ENCODE data around the gene CCSER1.

CCSER1 gene

DNA sequence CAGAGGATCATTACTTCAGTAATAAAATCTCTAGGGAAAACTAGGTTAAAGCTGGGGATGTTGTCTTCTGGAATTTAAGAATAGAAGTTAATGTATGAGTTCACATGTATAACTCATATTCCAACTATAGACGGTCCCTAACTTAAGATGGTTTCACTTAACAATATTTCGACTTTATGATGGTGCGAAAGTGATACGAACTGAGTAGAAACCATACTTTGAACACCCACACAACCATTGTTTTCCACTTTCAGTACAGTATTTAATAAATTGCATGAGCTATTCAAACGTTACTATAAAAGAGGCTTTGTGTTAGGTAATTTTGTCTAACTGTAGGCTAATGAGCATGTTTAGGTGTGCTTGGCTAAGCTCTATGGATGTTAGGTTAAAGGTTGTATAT lies 38.7 kb downstream of the CCSER1 start:
- Histone ChIP-seq H3K4me2 (ENCODE audit: low read length) (no peak overlapping the region), H3F3A (ENCODE audit: control insufficient read depth, insufficient read depth) (no peaks in the 10 kb centered on the region), H3K27ac (ENCODE audit: low read depth, low read length) (no peak overlapping the region), H3K4me3 (ENCODE audit: low read length) (no peak overlapping the region), H3K4me1 (ENCODE audit: control insufficient read depth, low read length) (no peaks in the 10 kb centered on the region), H3K79me2 (ENCODE audit: control insufficient read depth, low read length) (no peaks in the 10 kb centered on the region), H3K9me2 (replicated peaks; ENCODE audit: control insufficient read depth, low read length) (no peaks in the 10 kb centered on the region), H3K27me3 (ENCODE audit: control insufficient read depth, low read length) (no peaks in the 10 kb centered on the region), H3K9me3 (ENCODE audit: control insufficient read depth, insufficient read depth, low read length) (no peaks in the 10 kb centered on the region), H4K20me1 (ENCODE audit: control insufficient read depth, insufficient read depth, low read depth, low read length) (no peaks in the 10 kb centered on the region), H3K36me3 (ENCODE audit: control insufficient read depth, low read length) (no peaks in the 10 kb centered on the region)
- TF ChIP-seq CTCF (IDR thresholded peaks at IDR 0.05; ENCODE audit: low read depth, low read length, poor library complexity, severe bottlenecking) (no peak), EZH2phosphoT487 (IDR thresholded peaks at IDR 0.05; ENCODE audit: borderline replicate concordance, low read length) (no peak)

- TF ChIP-seq EZH2phosphoT487 (IDR thresholded peaks at IDR 0.05; ENCODE audit: borderline replicate concordance, low read length) (no peak), CTCF (IDR thresholded peaks at IDR 0.05; ENCODE audit: low read depth, low read length, poor library complexity, severe bottlenecking) (no peak)
- no peaks in the 10 kb centered on the region for H3K79me2 ChIP-seq (ENCODE audit: control insufficient read depth, low read length)
- H3K4me3 ChIP-seq (ENCODE audit: low read length): no peak overlapping the region
- no peaks in the 10 kb centered on the region for H3F3A ChIP-seq (ENCODE audit: control insufficient read depth, insufficient read depth)
- H3K9me2 ChIP-seq (replicated peaks; ENCODE audit: control insufficient read depth, low read length): no peaks in the 10 kb centered on the region
- H3K4me2 ChIP-seq (ENCODE audit: low read length): no peak overlapping the region
- H3K9me3 ChIP-seq (ENCODE audit: control insufficient read depth, insufficient read depth, low read length): no peaks in the 10 kb centered on the region
- no peak overlapping the region for H3K27ac ChIP-seq (ENCODE audit: low read depth, low read length)
- no peaks in the 10 kb centered on the region for H4K20me1 ChIP-seq (ENCODE audit: control insufficient read depth, insufficient read depth, low read depth, low read length)
- H3K4me1 ChIP-seq (ENCODE audit: control insufficient read depth, low read length): no peaks in the 10 kb centered on the region
- H3K36me3 ChIP-seq (ENCODE audit: control insufficient read depth, low read length): no peaks in the 10 kb centered on the region
- H3K27me3 ChIP-seq (ENCODE audit: control insufficient read depth, low read length): no peaks in the 10 kb centered on the region
Observed at GRCh38 chr4:90171491-90171890, 44.3 kb downstream of the CCSER1 start.

DNA sequence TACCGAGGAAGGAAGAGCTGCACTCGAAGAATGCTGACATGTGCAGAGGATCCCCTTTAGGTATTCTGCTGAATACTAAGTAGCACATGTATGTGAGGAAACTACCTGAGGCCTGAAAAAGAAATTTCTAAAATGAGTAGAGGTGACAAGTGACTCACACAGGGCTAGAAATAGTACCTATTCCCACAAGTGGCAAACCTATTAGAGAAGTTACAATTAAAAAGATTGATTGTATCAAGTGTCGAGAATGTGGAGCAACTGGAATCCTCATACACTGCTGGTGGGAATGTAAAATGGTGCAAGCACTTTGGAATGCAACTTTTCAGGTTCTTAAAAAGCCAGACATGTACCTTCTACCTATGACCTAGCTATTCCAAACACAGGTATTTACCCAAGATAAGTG lies 47.4 kb downstream of the CCSER1 start:
- no peaks in the 10 kb centered on the region for H4K20me1 ChIP-seq (ENCODE audit: control insufficient read depth, insufficient read depth, low read depth, low read length)
- TF ChIP-seq EZH2phosphoT487 (IDR thresholded peaks at IDR 0.05; ENCODE audit: borderline replicate concordance, low read length): no peak
- no peak for TF ChIP-seq CTCF (IDR thresholded peaks at IDR 0.05; ENCODE audit: low read depth, low read length, poor library complexity, severe bottlenecking)
- no peak overlapping the region for H3K4me2 ChIP-seq (ENCODE audit: low read length)
- H3K9me3 ChIP-seq (ENCODE audit: control insufficient read depth, insufficient read depth, low read length): no peaks in the 10 kb centered on the region
- H3K27ac ChIP-seq (ENCODE audit: low read depth, low read length): no peak overlapping the region
- no peaks in the 10 kb centered on the region for H3K9me2 ChIP-seq (replicated peaks; ENCODE audit: control insufficient read depth, low read length)
- H3K4me1 ChIP-seq (ENCODE audit: control insufficient read depth, low read length): no peaks in the 10 kb centered on the region
- H3K36me3 ChIP-seq (ENCODE audit: control insufficient read depth, low read length): no peaks in the 10 kb centered on the region
- no peak overlapping the region for H3K4me3 ChIP-seq (ENCODE audit: low read length)
- H3K79me2 ChIP-seq (ENCODE audit: control insufficient read depth, low read length): no peaks in the 10 kb centered on the region
- no peaks in the 10 kb centered on the region for H3K27me3 ChIP-seq (ENCODE audit: control insufficient read depth, low read length)
- H3F3A ChIP-seq (ENCODE audit: control insufficient read depth, insufficient read depth): no peaks in the 10 kb centered on the region

GRCh38 chr4:90181644-90182043 lies 54.5 kb downstream of the CCSER1 start:
- Histone ChIP-seq H3K36me3 (ENCODE audit: control insufficient read depth, low read length) (no peaks in the 10 kb centered on the region), H3K27ac (ENCODE audit: low read depth, low read length) (no peak overlapping the region), H3K27me3 (ENCODE audit: control insufficient read depth, low read length) (no peaks in the 10 kb centered on the region), H3K4me3 (ENCODE audit: low read length) (no peak overlapping the region), H3K4me2 (ENCODE audit: low read length) (no peak overlapping the region), H3K9me3 (ENCODE audit: control insufficient read depth, insufficient read depth, low read length) (no peaks in the 10 kb centered on the region), H3K4me1 (ENCODE audit: control insufficient read depth, low read length) (no peaks in the 10 kb centered on the region), H3K9me2 (replicated peaks; ENCODE audit: control insufficient read depth, low read length) (no peaks in the 10 kb centered on the region), H4K20me1 (ENCODE audit: control insufficient read depth, insufficient read depth, low read depth, low read length) (no peaks in the 10 kb centered on the region), H3K79me2 (ENCODE audit: control insufficient read depth, low read length) (no peaks in the 10 kb centered on the region), H3F3A (ENCODE audit: control insufficient read depth, insufficient read depth) (no peaks in the 10 kb centered on the region)
- TF ChIP-seq CTCF (IDR thresholded peaks at IDR 0.05; ENCODE audit: low read depth, low read length, poor library complexity, severe bottlenecking): no peak
- TF ChIP-seq EZH2phosphoT487 (IDR thresholded peaks at IDR 0.05; ENCODE audit: borderline replicate concordance, low read length): no peak
